NCI-H2029 treated with DMSO at 0.1 percent for 48 hours (cell line): ENCODE results near the gene HIVEP2.

Source experiments
- DNase-seq: peaks from one replicate; lab custom pipeline; 2025; lab: John Stamatoyannopoulos, UW

The HIVEP2 gene

GRCh38 chr6:142857796-142858555 is 87.0 kb downstream of the HIVEP2 start:
- no peak for DNase-seq

DNA sequence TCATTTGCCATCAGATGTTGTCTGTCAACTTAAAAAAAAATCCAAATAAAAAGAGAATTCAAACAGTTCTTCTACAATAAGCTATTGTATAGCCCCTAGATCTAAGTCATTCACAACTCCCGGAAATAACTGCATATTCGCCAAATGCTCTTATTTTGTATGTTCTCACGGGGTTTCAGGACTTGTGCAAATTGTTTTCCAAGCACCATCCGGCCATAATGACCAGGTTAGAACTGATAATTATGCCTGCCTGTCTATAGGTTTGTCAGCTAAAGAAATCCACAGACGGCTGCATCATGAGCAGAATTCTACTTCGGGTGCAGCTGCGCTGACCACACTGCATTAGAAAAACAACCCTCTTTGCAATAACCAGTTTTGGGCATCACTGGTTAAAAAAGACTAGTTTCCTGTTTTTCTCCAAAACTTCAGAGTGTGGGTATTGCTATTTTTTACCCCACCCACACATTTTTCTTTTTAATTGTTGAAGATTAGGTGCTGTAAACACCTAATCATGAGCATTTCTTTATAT is 87.7 kb downstream of the HIVEP2 start:
- DNase-seq, result no peak

DNA sequence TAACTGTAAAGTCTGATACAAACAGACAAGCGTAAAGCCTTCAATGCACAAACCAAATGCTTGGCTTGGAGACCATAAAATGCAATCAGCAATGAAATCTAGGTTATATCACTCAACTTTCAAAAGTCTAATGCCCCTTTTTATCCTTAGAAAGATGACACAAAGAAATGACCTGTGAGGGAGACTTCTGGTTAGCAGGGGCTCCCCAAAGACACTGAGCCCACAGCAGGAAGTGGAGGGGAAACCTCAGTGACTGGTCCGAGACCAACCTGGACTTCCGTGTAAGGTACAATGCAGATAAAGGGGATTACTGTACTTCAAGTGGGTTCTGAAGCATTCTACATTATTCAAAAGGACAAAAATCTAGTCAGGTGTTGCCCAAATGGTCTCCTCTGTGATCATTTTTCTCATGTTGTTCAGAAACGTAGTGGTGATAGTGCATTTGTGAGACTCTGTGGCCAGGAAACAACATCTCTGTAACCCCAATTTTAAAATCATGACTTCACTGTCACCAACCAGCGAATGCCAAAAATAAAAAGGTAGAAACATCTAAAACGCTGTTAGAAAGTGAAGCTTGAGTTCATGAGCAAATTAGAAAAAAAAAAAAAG is 88.2 kb downstream of the HIVEP2 start:
- no peak for DNase-seq

DNA sequence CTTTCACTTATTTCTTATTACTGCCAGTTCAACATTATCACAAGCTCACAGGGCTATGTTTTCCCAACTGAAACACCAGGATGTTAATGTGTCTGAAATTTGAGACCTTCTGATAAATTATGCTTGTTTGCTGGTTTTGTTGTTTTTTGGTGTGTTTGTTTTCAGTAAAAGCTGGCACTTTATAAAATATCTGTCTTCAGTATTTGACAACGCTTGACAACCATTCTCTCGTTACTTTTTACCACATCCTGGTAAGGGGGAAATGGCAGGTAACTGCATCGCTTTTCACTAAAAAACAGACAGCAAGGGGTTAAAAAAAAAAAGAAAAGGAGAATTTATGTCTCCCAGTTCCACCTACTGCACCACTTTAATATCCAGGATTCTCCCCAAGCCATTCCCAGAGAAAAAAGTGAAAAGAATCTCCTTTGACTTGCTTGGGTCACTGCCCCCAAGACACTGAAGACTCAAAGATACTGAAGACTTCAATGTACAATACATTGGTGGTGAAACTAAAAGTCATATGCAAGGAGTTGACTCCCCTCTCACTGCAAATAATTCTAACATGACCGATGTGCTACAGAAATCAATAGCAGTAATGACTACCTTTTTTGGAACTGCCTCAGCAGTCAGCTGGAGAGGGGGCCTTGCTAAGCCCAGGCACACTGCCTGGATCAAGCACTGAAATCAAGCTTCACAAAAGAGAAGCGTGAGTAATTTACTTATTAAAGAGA is 88.9 kb downstream of the HIVEP2 start:
- DNase-seq, result no peak

DNA sequence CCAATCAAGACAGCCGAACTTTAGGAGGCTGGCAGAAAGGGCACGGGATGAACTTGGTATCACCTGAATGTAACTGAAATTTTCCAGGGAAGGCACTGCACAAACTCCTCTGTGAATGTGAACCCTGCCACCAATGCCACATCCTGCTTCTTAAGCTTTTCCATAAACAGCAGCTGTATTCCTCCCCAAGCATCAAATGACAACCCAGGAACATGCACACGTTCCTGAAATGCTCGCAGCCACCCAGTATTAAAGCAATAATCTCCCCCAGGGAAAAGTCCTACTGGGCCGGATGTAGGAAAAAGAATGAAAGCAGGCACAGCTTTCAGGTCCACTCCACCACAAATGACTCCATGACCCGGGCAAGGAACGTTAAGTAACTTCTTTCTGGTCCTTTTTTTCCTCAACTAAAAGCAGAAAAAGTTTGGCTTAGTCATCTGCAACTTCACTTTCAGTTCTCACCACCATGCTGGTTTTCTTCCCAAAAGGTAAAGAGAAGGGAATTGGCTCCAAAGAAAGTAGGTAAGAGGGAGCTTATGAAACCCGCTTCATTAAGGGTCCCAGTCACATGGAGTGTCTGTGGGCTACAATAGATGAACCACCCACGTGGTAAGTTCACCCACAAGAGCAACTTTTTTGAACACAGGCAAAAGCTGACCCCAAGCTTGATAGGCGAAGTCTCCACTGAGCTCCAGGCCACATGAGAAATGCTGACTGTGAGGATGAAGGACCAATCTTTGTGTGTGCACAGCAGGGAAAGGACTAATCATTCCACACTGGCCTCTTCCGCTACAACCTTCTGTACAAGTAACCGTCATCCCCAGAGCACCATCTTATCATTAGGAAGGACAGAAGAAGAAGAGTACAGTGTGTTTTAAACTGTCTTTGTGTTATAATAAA is 90.1 kb downstream of the HIVEP2 start:
- no peak for DNase-seq

DNA sequence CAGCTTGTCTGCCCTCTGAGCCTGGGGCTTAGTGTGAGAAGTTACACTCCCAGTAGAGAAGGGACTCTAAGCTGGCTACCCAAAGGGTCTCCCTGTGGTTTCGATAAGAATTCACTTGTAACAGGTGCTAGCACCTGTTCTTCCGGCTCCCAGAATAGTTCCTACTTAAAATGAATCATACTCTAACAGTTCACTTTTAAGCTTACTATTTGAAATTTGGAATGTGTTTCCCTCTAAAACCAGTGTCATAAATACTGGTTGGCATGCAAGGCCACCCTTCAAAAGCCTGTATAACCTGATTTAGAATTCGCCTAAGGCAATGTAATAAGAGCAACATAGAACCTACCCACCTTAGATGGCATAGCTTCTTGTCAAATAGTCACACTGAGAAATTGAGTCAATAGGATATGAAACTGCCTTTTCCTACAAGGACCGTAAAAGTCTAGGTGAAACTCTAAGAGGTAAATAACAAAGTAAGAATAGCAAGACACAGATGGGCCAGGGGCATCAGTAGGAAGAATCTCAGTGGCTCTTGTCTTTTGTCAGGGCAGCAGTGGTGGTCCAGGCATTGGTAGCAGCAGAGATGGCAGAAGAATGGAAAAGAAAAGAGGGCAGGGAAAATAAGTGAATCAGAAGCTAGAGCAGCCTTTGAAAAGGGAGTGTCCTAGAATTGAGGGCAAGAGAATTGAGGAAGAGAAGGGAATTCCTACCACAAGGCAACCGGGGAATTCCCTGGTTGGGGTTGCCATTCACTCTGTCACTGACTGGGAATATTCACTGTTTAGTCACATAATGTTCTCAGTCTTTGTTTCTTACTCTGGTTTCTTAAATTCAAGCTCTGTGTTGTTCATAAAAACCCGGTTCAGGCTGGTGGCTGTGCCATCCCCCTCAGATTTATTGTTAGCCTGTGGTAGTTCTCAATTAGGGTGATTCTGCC is 91.5 kb downstream of the HIVEP2 start:
- no peak for DNase-seq

- no peak for DNase-seq
These were observed 93.4 kb downstream of the HIVEP2 start for GRCh38 chr6:142851601-142852000.

DNA sequence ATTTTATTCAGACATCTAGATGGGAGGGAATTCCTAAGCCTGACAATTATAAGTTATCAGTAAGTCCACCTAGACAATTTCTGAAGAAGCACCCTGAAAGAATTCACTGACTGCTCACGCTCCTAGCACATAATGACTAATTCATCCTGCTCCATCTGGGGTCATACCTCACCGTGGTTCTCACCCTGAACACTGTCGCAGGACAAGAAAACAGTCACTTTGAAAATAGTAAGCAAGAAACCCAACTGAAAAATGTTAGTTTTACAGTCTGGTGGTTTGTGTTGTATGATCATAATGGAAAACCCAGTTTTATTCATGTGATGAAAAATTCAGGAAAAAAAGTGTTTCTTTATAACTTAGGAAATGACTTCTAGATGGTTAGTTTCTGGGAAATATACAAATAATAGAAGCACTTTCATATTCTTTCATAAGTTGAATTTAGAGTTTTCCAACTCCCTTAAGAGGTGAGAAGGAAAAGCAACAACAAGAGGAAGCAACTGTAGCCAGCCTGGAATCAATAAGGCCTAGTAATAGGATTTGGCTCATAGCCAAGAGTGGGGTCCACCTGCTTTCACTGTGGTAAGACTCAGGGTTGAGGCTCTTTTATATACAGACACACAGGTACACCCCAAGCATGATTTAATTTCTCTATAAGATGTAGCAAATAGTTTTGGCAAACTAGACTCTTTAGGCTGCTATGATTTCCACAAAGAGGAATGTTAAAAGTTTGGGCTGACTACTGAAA is 94.1 kb downstream of the HIVEP2 start:
- DNase-seq, result no peak

GRCh38 chr6:142848976-142849375 is 96.0 kb downstream of the HIVEP2 start:
- DNase-seq, result no peak

GRCh38 chr6:142848156-142848555 is 96.8 kb downstream of the HIVEP2 start:
- no peak for DNase-seq

GRCh38 chr6:142846883-142847287 is 98.1 kb downstream of the HIVEP2 start:
- no peak for DNase-seq

DNA sequence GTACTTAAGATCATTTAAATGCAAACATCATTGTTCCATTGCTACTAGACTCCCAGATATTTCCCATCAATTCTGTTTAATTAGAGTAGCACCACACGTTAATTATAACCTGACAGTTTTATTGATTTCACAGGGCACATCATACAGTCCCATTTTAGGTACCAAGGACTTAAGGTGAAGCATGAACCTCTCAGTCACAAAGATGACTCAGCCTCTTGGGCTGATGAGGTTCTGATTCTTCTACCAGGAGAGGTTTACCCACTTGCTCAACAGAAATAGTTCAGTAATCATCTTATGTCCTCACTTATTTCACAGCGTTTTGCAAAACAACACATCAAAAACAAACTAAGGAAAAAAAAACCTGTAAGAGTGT is 98.5 kb downstream of the HIVEP2 start:
- no peak for DNase-seq

- peak; percentile 34 for DNase-seq
These were observed 99.1 kb downstream of the HIVEP2 start for GRCh38 chr6:142845624-142846458.

DNA sequence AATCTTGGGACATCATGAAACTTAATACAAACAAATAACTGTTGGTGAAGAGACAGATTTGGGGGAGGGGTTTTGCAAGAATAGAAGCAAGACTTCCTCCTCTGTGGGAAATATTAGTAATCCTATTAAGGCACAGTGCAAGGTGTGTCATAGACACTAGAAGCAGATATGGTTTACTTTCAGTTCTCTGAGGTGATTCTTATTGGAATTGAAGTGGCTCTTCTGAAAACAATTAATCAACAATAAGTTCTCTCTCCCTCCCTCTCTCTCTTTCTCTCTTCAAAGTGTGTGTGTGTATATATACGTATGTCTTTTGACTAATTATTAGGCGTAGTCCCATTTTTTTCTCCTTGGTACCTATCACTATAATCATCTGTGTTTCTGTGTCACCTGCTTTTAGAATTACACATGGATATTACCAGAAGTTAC is 99.8 kb downstream of the HIVEP2 start:
- DNase-seq, result no peak

DNA sequence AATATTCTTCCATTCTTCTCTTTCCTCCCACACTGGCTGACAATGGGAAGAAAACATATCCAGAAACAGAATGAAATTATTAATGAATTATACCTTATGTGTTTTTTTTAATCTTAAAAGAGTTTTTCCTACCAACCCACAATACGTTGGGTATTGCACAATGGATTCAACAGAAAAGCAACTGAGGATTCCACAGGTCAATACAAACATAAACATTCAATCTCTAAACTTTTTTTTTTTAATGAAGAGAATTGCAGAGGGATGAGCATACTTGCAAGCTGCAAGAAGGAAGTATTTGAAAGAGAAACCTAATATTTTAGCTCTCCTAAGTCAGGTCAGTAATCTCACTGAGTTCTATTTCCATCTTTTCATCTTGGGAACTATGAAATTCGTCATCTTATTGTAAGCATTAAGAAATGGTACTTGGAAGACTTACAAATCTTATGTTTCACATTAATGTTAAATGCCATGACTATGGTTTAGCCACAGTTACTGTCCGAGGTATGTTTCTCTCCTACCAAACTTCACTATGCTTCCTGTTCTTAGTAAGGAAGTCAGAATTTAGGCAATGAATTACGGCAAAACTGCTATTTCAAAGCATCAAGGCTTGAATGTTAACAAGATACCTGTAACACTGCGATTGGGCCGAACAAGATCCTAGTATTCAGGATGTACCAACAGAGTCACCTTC is 100.8 kb downstream of the HIVEP2 start:
- DNase-seq, result no peak

DNA sequence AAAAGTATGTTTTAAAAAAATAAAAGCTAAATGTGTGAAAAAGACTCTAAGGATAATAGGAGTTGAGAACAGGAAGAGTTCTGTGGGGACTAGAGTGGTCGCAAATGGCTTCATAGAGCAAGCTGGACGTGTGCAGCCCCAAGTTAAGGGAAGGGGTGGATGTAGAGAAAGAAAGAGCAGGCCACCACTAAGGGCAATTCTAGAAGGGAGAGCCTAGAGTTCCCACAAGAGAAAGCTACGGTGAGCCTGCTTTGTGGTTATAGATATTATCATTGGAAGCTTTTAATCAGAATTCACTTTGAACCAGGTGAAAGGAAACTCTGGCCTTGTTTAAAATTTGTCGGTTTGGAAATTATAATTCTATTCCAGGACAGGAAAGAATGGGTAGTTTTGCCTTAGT is 101.6 kb downstream of the HIVEP2 start:
- no peak for DNase-seq

DNA sequence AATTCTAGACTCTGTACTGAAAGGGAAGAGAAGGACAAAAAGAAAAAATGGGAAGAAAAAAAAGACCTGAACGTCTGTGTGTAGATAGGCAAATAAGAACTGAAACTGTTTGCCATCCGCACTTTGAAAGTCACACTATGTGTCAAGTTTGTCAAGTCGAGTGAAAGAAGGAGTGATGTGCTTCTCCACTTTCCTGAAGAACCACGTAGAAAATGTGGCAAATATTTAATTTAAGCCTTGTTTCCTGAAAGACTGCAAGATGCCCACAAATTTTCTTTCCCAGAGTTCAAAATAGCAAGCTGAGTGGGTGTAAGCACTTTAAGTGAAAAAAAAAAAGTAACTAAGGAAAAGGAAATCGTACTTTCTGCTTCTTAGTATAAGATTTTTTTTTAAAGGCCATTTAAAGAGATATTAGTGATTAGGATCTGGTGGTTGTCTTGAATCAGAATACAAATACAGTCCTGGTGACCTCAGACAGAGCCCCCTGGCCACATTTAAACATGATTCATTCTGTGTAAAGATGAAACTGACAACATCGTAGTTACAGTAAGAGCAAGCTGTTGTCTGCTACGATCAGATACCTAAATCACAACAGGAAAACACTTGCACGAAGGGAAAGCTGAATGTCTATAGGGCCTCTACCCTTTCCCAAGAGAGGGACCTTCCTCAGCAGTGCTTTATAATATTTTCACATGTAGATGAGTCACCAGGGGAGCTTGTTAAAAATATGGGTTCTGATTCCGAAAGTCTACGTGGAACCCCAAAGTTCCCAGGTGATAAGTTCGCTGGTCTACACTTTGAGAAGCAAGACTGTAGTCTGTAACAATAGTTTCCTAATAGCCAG is 102.3 kb downstream of the HIVEP2 start:
- no peak for DNase-seq

DNA sequence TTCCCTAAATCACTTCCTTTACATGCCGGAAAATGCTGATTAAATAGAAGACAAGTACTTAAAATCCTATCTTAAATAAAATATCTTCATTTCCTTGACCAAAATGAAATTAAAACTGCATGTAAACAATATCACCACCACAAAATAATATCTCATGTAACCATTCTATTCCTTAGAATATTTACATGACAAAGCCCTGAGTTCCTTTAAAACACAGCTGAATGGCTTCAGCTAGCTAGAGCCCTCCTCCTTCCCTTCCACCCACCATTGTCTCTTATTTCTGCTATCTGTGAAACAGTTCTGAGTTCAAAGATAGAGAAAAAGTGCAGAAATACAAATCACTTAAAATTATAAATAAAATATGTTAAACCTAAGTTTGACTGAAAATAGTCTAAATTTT is 103.1 kb downstream of the HIVEP2 start:
- no peak for DNase-seq
